Stimulated activated CD4-positive, alpha-beta T cell treated with anti-CD3 and anti-CD28 coated beads, Interleukin-2, amount 100 ng/mL, for 24 hours (primary cell): ENCODE results near the gene GNPDA1.
"Not testable (repeated sequence)": the region's sequence is repeated elsewhere in the genome, so short reads cannot be mapped to it uniquely, and the experiment has no call there.

Experiments used
- DNase-seq, 2 donors: peaks; one replicate each; pipeline ENCODE4 v3.0.0-alpha.2; 2020

GNPDA1 gene

DNA sequence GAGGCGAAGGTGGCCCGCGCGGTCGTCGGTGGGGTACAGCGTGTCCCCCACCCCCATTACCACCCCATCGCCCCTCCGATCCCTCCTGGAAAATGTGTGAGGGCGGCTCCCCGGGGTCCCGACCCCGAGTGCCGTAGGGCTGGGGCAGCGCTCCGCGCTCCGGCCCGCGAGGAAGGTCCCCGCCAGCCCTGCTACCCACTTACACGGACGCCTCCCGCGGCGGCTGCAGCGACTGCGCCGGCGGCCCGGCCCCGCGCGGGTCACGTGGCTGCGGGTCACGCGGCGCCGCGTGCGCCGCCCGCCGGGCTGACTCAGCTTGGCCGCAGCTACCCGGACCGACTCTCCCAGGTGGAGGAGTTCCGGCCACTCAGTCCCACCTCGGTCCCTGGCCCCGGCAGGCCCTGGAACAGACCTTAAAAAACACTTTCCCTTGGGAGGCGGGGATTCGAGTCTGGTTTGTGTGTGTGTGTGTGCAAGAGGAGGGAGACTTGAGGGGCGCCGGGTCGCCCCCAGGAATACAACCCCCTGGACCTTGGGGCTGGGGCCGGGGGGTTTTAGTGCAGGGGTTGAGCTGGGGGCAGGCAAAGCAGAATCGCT, at the start of gene GNPDA1:
Gene GNPDA1, minus strand, starts transcription at position 236 of the 597 bp plus-strand sequence. CDS start 992 bp downstream, outside the sequence.
- peak; percentile 69 to 76 for DNase-seq

DNA sequence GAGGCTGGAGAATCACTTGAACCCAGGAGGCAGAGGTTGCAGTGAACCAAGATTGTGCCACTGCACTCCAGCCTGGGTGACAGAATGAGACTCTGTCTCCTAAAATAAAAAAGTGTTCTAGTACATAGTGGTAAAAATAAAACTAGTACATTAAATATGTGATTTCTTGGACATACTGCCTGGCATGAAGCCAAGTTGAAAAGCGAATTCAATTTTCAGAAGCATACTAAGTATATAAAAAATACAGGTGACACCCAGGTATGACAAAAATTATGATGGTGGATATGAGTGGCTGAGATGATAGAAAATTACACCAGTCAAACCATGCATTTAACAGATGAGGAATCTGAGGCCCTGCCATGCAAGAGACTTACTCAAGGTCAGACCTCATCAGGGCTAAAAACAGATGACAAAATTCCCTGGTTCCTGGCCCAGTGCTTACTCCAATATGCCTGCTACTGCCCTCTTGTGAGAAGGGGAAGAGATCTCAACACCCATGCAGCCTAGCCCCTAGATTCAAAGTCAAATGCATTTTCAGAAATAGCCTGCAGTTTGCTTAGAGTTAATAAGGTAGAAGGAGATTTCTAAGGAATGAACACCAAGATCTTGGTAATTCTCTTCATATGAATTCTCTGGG, 46.6 kb upstream of the GNPDA1 start:
- no peak for DNase-seq

DNA sequence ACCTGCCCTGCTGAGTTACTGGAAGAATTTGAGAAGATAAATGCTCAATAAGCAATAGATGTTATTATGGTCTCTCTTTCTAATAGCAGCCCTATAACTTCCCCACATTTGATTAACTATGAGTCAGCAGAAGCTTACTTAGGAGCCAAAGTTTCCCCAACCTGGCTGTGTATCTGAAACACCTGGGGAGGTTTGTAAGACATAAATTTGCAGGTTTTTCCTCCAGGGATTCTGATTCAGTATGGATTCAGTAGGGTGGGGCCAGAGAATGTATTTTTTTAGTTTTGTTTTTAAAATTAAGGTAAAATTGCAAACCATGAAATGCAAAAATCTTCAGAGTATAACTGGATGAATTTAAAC, 44.9 kb upstream of the GNPDA1 start:
- no peak for DNase-seq

DNA sequence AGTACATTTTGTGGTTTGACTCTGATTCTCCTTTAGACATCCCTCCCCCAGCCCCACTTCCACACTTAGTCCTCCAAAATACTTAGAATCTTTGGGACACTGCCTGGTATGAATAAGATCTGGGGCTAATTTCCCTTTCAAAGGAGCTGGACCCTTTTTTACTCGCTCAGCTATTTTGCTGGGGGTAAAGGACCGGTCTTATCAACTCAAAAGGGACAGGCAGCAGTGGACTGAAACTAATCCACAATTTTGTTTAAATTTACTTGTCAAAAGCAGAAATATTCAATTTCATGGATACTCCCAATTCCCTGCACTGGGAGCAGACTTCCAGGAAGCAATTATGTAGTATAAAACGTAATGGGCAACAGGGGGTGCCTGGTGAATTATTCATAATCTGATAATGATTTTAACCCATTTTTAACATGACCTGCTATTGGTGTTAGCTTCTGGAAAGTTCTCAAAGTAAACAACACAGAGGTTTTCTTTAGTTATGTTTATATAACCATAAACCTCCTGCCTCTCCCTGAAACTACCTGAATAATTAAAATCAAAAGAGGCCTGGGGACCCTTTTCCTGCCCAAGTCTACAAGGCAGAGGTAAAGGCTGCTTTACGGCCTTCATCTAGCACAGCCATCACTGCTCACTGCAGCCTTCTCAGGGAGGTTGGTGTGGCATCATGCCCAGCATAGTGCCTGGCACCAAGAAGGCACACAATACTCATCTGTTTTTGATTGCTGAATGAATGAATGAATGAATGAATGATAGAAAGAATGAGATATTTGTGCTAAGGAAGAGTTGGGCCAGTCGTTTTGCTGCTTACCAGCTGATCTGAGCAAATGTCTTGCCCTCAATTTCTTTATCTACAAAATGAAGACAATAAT, 44.2 kb upstream of the GNPDA1 start:
- DNase-seq, result no peak

DNA sequence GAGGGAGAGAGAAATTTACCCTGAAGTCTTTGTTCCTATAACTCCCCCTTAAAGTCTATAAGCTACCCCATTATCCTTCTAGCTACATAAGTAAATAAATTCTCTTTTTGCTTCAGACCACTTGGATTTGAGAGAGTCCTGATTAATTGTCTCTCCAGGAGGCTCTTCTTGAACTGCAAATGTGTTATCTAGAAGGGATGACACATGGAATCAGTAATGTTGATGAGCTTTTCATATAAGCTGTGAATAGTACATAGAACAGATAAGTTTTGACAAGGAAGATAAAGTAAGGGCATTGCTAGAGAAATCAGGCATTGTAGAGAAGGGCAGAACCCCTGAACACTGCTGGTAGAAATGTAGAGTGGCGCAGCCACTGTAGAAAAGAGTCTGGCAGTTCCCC, 42.5 kb upstream of the GNPDA1 start:
- DNase-seq, result no peak

DNA sequence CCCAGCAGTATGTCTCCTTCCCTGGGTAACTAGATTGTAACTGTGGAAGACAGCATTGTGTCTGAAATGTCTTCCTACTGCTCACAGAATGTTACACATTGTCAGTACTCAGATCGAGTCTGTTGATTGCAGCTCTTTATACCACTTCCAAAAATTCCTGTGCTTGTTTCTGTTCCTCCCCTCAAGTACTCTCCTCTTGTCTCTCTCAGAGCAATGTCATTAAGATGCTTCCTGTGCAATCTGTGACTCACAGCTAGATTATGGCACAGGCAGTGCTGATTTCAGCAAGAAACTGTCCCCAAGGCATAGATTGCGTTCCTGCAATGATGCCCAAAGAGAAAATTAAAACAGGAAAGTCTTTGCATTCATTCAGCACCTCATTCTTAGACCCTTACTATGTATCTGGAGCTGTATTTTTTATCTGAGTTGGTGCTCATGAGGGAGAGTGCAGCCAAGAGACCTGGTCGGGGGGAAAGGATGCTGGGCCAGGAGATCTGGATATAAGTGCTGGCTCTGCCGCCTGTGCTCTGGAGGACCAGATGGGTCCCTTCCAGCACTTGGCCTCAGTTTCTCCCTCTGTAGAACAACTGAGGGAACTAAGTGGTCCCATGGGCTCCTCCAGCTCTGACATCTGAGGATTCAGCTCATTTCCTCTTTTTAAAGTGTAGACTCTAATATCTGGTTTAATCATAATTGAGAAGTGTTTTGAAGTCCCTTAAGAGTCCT, 40.8 kb upstream of the GNPDA1 start:
- DNase-seq, result no peak

DNA sequence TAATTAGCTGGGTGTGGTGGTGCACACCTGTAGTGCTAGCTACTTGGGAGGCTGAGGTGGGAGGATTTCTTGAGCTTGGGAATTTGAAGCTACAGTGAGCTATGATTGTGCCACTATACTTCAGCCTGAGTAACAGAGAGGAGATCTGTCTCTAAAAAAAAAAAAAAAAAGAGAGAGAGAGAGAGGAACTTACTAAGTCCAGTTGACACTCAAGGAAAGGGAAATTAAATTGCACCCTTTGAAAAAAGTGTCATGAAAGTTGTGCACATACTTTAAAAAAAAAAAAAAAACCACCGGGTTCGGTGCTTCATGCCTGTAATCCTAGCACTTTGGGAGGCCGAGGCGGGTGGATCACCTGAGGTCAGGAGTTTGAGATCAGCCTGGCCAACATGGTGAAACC, 39.2 kb upstream of the GNPDA1 start:
- DNase-seq, result not testable (repeated sequence)

DNA sequence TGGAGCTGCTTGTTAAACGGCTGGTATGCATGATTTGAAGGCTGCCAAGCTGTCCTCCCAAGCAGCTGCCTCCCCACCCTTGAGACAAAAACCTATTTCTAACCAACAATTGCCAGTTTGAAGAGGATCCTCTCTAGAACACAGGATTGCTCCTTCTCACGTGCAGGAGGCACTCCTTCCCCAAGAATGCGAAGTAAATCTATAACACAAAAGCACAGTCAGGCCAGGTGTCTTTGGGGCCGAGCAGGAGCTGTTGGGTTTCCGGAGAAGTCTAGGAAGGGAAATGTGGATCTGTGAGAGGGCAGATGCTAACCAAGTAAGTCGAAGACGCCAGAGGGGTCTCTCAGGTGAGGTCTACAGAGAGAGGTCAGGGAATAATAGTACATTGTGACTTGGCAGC, 35.4 kb upstream of the GNPDA1 start:
- no peak for DNase-seq

DNA sequence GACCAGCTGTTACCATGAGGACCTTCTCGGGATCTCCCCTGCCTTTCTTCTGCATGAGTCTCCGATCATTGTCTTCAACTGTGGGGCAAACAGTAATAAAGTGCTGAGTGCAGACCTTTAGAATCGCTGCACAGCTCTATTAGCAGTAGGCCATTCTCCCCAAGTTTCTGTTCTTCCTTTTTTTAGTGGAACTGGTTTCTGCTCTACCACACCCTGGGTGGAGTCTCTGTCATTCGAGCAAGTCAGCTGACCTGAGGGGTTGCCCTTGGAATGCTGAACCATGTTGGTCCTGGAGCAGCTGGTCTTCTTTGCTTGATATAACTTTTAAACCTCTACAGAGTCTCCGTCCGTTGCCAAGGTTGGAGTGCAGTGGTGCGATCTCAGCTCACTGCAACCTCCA, 33.4 kb upstream of the GNPDA1 start:
- no peak for DNase-seq

DNA sequence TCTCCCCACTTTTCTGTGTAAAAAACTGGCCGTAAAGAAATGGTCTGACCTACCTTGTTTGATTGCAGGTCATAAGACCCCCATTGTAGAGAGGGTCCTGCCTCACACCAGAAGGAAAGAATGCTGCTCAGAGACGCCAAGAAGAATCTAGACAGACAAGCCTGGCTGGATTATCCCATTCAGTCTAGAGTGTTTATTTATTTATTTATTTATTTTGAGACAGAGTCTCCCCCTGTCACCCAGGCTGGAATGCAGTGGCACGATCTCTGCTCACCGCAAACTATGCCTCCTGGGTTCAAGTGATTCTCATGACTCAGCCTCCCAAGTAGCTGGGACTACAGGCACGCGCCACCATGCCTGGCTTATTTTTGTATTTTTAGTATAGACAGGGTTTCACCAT, 28.1 kb upstream of the GNPDA1 start:
- not testable (repeated sequence) for DNase-seq

DNA sequence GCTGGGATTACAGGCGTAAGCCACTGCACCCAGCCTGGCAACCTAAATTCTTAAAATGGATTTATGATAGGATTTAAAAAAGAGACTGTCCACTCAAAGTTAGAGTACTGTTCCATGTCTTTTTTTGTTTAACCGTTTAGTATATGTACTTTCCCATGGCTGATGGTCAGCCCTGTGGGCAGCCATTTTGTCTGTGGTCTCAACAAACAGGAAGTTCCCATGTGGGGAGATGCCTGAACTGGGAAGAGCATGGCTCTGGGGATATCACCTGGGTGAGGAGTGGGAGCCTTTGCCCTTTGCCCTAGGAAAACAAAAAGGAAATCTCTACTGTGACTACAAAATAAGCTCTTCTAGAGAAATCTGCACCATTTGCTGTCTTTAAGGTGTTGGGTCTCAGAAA, 27.5 kb upstream of the GNPDA1 start:
- no peak for DNase-seq

DNA sequence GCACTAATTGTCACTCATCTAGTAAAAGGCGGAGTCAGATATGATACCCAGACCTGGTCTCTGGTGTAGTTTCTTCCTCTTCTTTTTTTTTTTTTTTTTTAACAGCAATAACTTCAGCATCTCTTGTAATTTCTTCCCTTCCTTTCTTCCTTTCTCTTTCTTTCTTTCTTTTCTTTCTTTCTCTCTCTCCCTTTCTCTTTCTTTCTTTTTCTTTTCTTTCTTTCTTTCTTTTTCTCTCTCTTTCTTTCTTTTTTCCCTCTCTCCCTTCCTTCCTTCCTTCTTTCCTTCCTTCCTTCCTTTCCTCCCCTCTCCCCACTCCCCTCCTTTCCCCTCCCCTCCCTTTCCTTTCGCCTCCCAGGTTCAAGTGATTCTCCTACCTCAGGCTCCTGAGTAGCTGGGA, 25.9 kb upstream of the GNPDA1 start:
- no peak for DNase-seq

DNA sequence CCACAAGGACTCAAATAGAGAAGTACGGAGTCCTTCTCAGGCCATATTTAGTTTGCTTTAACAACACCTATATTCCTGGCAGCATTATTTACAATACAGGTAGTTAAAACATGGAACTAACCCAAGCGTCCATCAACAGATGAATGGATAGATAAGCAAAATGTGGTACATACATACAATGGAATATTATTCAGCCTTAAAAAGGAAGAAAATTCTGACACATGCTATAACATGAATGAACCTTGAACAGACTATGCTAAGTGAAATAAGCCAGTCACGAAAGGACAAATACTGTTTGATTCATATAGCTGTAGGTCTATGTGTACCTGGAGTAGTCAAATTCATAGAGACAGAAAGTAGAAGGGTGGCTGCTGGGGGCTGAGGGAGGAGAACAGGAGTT, 24.8 kb upstream of the GNPDA1 start:
- DNase-seq, result not testable (repeated sequence)

DNA sequence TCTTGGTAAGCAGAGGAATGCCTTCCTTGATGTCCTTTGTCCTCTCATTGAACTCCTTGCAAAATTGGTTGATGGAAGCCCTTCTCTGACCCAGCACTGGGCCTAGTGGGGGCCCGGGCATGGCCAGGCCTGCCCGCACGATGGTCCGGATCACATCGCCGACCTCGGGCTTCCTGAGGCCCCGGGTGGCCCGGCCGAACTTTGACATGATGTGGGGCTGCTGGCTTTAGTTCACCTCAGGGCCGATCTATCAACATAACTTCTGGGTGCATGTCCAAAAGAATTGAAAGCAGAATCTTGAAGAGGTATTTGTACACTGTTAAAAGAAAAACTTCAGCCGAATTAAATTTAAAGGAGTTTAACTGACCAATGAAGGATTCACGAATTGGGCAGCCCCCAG, 24.1 kb upstream of the GNPDA1 start:
- no peak for DNase-seq

DNA sequence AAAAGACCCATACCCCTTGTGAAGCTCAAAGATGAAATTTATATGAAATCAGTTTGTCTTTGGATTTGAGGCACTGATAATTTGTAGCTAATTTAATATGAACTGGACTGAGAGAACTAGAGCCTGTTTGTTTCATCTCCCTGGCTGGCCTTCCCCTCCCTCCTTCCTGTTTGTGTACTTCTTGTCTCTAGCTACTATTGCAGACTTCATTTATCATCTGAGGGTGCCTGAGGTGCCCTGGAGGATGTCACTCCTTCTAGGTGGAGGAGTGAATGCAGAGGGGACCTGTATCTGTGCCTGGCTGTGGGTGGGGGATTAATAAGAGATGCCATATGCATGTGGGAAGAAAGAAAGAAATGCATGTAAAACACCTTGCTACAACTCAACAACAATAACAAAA, 22.2 kb upstream of the GNPDA1 start:
- no peak for DNase-seq

DNA sequence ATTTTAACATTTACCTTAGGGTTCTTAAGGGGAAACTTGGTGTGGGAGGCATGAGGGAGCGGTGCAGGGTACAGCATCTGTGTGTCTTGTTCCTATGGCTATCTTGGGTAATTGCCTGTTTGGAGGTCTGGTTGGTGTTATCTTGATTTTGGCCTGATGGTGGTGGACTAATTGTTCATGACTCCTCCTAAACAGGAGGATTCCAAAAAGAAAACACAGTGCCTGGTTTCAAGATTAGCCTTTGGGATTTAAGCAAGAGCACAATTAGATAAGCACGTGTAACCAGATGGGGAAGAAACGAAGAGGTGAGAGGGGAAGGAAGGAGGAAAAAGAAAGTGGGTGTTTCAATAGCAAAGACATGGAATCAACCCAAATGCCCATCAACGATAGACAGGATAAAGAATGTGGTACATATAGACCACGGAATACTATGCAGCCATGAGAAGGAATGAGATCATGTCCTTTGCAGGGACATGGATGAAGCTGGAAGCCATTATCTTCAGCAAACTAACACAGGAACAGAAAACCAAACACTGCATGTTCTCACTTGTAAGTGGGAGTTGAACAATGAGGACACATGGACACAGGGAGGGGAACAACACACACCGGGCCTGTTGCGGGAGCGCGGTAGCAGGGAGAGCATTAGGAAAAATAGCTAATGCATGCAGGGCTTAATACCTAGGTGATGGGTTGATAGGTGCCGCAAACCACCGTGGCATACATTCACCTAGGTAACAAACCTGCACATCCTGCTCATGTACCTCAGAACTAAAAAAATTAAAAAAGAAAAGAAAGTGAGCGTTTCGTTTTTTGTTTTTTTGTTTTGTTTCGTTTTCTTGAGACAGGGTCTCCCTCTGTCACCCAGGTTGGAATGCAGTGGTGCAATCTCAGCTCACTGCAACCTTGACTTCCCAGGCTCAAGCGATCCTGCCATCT, 21.1 kb upstream of the GNPDA1 start:
- DNase-seq, result not testable (repeated sequence)

DNA sequence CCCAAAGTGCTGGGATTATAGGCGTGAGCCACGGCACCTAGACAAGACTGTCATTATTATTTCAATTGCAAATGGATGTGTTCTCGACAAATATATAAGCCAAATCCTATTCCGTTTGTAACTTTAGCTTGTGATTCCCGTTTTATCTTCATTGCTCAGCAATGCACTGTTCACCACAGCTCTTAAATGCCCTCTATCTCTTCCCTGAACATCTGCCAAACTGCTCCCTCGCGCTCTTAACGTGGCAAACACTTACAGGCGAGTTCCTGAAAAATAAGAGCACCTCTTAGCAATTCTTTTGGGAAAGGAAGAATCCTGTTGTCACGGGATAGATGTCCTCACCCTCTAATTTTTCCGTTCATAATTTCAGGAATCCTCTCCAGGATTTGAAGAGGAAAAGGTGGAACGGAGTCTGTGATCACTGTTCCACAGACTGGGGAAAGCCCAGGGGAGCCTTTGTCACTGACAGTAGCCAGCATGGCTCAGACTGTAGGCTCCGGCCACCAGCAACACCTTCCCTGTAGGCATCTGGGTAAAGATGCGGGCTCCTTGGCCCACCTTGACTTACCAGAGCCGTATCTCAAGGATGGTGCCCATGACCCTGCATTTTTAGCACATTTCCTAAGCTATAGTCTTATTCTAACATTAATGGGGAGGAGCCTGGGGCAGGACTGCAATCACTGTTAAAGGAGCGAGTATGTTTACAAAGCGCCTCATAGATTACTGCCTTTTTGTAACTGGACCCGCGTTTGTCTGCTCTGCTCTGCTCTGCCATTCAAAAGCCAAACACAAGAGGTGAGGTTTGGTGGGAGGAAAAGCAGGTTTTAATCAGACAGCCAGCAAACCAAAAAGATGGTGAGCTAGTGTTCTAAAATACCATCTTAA, 20.2 kb upstream of the GNPDA1 start:
- DNase-seq, result no peak

DNA sequence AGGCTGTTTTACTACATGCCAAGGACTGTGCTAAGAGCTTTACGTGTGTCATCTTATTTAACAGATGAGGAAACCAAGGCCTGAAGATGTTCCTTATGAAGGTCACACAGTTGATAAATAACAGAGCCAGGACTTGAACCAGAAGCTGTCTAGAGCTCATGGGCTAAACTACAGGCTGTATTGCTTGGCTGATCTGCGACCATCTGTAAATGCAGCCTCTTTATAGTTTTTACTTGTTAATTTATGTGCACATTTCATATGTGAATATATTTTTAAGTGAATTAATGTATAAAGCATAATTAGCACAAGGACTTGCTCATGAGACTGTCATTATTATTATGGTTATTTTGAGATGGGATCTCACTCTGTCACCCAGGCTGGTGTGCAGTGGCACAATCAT, 19.3 kb upstream of the GNPDA1 start:
- no peak for DNase-seq

DNA sequence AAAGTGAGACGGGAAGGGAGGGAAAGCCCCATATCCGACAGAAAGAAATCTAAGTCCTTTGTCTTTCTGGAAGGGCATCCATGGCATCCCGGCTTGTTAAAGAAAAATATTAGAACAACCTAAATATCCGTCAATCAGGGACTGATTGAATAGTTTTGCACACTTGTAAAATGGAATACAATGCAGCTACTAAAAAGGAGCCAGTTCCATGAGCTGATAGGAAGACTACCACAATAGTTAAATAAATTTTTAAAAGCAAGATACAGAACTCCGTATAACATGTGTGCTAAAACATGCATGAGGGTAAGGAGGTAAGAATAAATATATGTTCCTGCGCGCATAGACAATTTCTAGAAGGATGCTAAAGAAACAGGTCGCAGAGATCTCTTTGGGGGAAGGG, 12.8 kb upstream of the GNPDA1 start:
- DNase-seq, result peak in 1 of 2 donors; percentile 15

DNA sequence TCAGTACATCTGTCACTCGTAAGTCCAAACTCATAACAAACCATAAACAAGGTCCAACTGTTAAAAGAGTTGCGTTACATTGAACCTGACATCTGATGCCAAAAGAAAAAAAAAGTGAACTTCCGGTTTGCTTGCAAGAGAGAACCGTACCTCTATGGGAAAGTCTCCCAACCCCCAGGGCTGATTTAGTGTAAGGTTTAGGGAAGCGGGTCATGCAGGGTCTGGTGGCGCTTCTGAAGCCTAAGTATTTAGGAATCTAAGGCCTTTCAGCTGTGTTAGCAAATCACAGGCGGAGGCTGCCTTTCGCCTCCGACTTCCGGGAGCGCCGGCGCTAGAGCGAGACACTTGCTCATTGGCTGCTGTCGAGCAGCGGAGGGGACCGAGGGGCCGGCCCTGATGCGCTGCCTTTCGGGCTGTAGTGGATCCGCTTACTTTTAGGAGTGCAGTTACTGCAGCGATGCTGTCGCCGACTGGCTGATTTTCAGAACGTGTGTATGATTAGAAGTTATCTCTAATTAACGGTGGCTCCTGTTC, 12.0 kb upstream of the GNPDA1 start:
- DNase-seq, result peak; percentile 85 to 87

DNA sequence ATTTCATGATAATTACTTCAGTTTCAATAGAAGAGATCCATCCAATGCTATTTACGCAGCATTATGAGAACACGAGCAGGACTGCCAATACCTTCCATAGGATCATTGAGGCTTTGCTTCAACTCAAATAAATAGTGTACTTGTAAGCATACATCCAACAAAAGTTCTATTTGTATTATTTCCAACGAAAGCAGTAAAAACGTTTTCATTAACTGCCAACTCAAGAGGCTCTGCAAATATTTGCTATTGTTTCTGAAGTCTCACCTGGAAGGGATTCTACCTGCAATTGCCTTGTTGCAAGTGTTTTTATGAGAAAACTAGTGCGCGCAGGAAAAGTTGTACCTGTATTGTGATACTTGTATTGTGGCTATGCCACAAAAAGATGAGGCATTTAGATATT, 11.0 kb upstream of the GNPDA1 start:
- DNase-seq, result no peak
